Activated CD4-positive, alpha-beta memory T cell treated with anti-CD3 and anti-CD28 coated beads for 36 hours (primary cell): Measurements from ENCODE around the gene PABPN1L. TPM values are rescaled to one million over a fixed set of nuclear protein-coding genes. Genes with fewer than 3 reads are reported as not detected.

Experiments used
- CTCF ChIA-PET: fragments of 350-600 bp; sonication (Branson Sonifier 250); formaldehyde crosslinking; loops from one replicate; lab custom pipeline; 2021; ENCODE audit warnings: antibody characterized with exemption, inconsistent platforms; lab: Charles Lee
- POLR2A ChIA-PET: fragments of 350-600 bp; sonication (Branson Sonifier 250); formaldehyde crosslinking; loops from one replicate; lab custom pipeline; 2021; ENCODE audit warnings: antibody characterized with exemption; lab: Charles Lee
- DNase-seq: peaks from one replicate; pipeline ENCODE4 v3.0.0-alpha.2; 2020
- H3K27ac Mint-ChIP-seq: one replicate; pipeline ENCODE4 v1.8.0; 2021; ENCODE audit warnings: mixed read lengths
- H3K27me3 Mint-ChIP-seq: one replicate; pipeline ENCODE4 v1.8.0; 2021; ENCODE audit warnings: mixed read lengths
- H3K36me3 Mint-ChIP-seq: one replicate; pipeline ENCODE4 v1.8.0; 2021; ENCODE audit warnings: mixed read lengths
- H3K4me1 Mint-ChIP-seq: one replicate; pipeline ENCODE4 v1.8.0; 2021; ENCODE audit warnings: low read depth, mixed read lengths
- H3K4me3 Mint-ChIP-seq: one replicate; pipeline ENCODE4 v1.8.0; 2021; ENCODE audit warnings: mild to moderate bottlenecking, mixed read lengths
- H3K9me3 Mint-ChIP-seq: one replicate; pipeline ENCODE4 v1.8.0; 2021; ENCODE audit warnings: mixed read lengths
- intact Hi-C: fragments of 100-400 bp; cut with micrococcal nuclease; formaldehyde crosslinking; loops from one replicate; pipeline ENCODE4 v1.15.1; 2023
- total RNA-seq, 2 experiments: library from RNA; stranded (reverse); gene quantifications; one replicate each; pipeline ENCODE4 v1.2.3, GENCODE V29; 2021

PABPN1L gene
- total RNA-seq, 2 experiments from 2014 or later, result not detected

GRCh38 chr16:88908307-88908706, 41.8 kb upstream of the PABPN1L start:
- Mint-ChIP-seq H3K27me3 (no peaks in the 10 kb centered on the region), H3K27ac (no peak overlapping the region), H3K36me3 (no peaks in the 10 kb centered on the region), H3K4me1 (no peaks in the 10 kb centered on the region), H3K9me3 (no peaks in the 10 kb centered on the region), H3K4me3 (no peak overlapping the region)
- CTCF ChIA-PET, result no interaction called here
- intact Hi-C loops, result no loop called here
- POLR2A ChIA-PET, result no interaction called here
- DNase-seq, result no peak

GRCh38 chr16:88907768-88908167, 41.3 kb upstream of the PABPN1L start:
- DNase-seq, result no peak
- Mint-ChIP-seq H3K4me1 (no peaks in the 10 kb centered on the region), H3K27me3 (no peaks in the 10 kb centered on the region), H3K4me3 (no peak overlapping the region), H3K27ac (no peak overlapping the region), H3K36me3 (no peaks in the 10 kb centered on the region), H3K9me3 (no peaks in the 10 kb centered on the region)
- ChIA-PET POLR2A (no interaction called here), CTCF (no interaction called here)
- intact Hi-C loops, result no loop called here

GRCh38 chr16:88906535-88907105, 40.2 kb upstream of the PABPN1L start:
- Mint-ChIP-seq H3K36me3 (no peaks in the 10 kb centered on the region), H3K9me3 (no peaks in the 10 kb centered on the region), H3K27ac (no peak overlapping the region), H3K27me3 (no peaks in the 10 kb centered on the region), H3K4me1 (no peaks in the 10 kb centered on the region), H3K4me3 (no peak overlapping the region)
- intact Hi-C loops, result no loop called here
- ChIA-PET POLR2A (no interaction called here), CTCF (no interaction called here)
- no peak for DNase-seq

GRCh38 chr16:88906020-88906419, 39.6 kb upstream of the PABPN1L start:
- no peak overlapping the region for H3K4me3 Mint-ChIP-seq
- ChIA-PET POLR2A (no interaction called here), CTCF (no interaction called here)
- no peaks in the 10 kb centered on the region for H3K27me3 Mint-ChIP-seq
- intact Hi-C loops, result no loop called here
- no peaks in the 10 kb centered on the region for H3K36me3 Mint-ChIP-seq
- no peak overlapping the region for H3K27ac Mint-ChIP-seq
- no peaks in the 10 kb centered on the region for H3K9me3 Mint-ChIP-seq
- DNase-seq, result no peak
- H3K4me1 Mint-ChIP-seq, result no peaks in the 10 kb centered on the region

- Mint-ChIP-seq H3K36me3 (no peaks in the 10 kb centered on the region), H3K27me3 (no peaks in the 10 kb centered on the region), H3K4me1 (no peaks in the 10 kb centered on the region), H3K9me3 (no peaks in the 10 kb centered on the region), H3K27ac (no peak overlapping the region), H3K4me3 (no peak overlapping the region)
- intact Hi-C loops, result no loop called here
- DNase-seq, result peak; percentile 23
- CTCF ChIA-PET, result no interaction called here
- POLR2A ChIA-PET, result no interaction called here
Observed at GRCh38 chr16:88905563-88905962, 39.1 kb upstream of the PABPN1L start.

GRCh38 chr16:88904676-88905365, 38.4 kb upstream of the PABPN1L start:
- intact Hi-C loops, result no loop called here
- Mint-ChIP-seq H3K4me1 (no peaks in the 10 kb centered on the region), H3K4me3 (no peak overlapping the region), H3K27ac (no peak overlapping the region), H3K27me3 (no peaks in the 10 kb centered on the region), H3K36me3 (no peaks in the 10 kb centered on the region), H3K9me3 (no peaks in the 10 kb centered on the region)
- DNase-seq, result no peak
- POLR2A ChIA-PET, result no interaction called here
- CTCF ChIA-PET, result no interaction called here

GRCh38 chr16:88903267-88903666, 36.8 kb upstream of the PABPN1L start:
- no peak for DNase-seq
- intact Hi-C loops, result no loop called here
- no peaks in the 10 kb centered on the region for H3K4me1 Mint-ChIP-seq
- H3K4me3 Mint-ChIP-seq, result no peak overlapping the region
- ChIA-PET POLR2A (no interaction called here), CTCF (no interaction called here)
- H3K27ac Mint-ChIP-seq, result no peak overlapping the region
- H3K36me3 Mint-ChIP-seq, result no peaks in the 10 kb centered on the region
- H3K9me3 Mint-ChIP-seq, result no peaks in the 10 kb centered on the region
- no peaks in the 10 kb centered on the region for H3K27me3 Mint-ChIP-seq

- intact Hi-C loops, result no loop called here
- no peak for DNase-seq
- H3K27me3 Mint-ChIP-seq, result no peaks in the 10 kb centered on the region
- POLR2A ChIA-PET, result no interaction called here
- H3K4me3 Mint-ChIP-seq, result no peak overlapping the region
- no peaks in the 10 kb centered on the region for H3K9me3 Mint-ChIP-seq
- H3K36me3 Mint-ChIP-seq, result no peaks in the 10 kb centered on the region
- no peak overlapping the region for H3K27ac Mint-ChIP-seq
- H3K4me1 Mint-ChIP-seq, result no peaks in the 10 kb centered on the region
- CTCF ChIA-PET, result no interaction called here
Observed at GRCh38 chr16:88902744-88903143, 36.3 kb upstream of the PABPN1L start.

GRCh38 chr16:88901718-88902337, 35.4 kb upstream of the PABPN1L start:
- POLR2A ChIA-PET, result no interaction called here
- intact Hi-C loops, result no loop called here
- Mint-ChIP-seq H3K36me3 (no peaks in the 10 kb centered on the region), H3K9me3 (no peaks in the 10 kb centered on the region), H3K27me3 (no peaks in the 10 kb centered on the region), H3K4me1 (no peaks in the 10 kb centered on the region), H3K27ac (no peak overlapping the region), H3K4me3 (no peak overlapping the region)
- no peak for DNase-seq
- CTCF ChIA-PET, result no interaction called here

GRCh38 chr16:88900662-88901052, 34.2 kb upstream of the PABPN1L start:
- intact Hi-C loops, result no loop called here
- no peaks in the 10 kb centered on the region for H3K9me3 Mint-ChIP-seq
- POLR2A ChIA-PET, result no interaction called here

GRCh38 chr16:88899901-88900661, 33.6 kb upstream of the PABPN1L start:
- Mint-ChIP-seq H3K9me3 (no peaks in the 10 kb centered on the region), H3K36me3 (no peaks in the 10 kb centered on the region), H3K4me3 (no peak overlapping the region), H3K27ac (no peak overlapping the region), H3K4me1 (no peaks in the 10 kb centered on the region), H3K27me3 (no peaks in the 10 kb centered on the region)
- intact Hi-C loops, result no loop called here
- CTCF ChIA-PET, result no interaction called here
- POLR2A ChIA-PET, result no interaction called here
- no peak for DNase-seq

More at GRCh38 chr16:88900662-88901052, 34.2 kb upstream of the PABPN1L start:
- Mint-ChIP-seq H3K4me3 (no peak overlapping the region), H3K4me1 (no peaks in the 10 kb centered on the region), H3K27me3 (no peaks in the 10 kb centered on the region), H3K36me3 (no peaks in the 10 kb centered on the region), H3K27ac (no peak overlapping the region)
- CTCF ChIA-PET, result no interaction called here
- DNase-seq, result no peak

- Mint-ChIP-seq H3K27ac (no peak overlapping the region), H3K36me3 (no peaks in the 10 kb centered on the region), H3K9me3 (no peaks in the 10 kb centered on the region), H3K4me3 (no peak overlapping the region), H3K4me1 (no peaks in the 10 kb centered on the region), H3K27me3 (no peaks in the 10 kb centered on the region)
- POLR2A ChIA-PET, result no interaction called here
- CTCF ChIA-PET, result no interaction called here
- no peak for DNase-seq
- intact Hi-C loops, result no loop called here
Observed at GRCh38 chr16:88897696-88898425, 31.4 kb upstream of the PABPN1L start.
